Natural killer cell (primary cell): Measurements from ENCODE around the gene SLC1A4. TPM values are rescaled to one million over a fixed set of nuclear protein-coding genes. Genes with fewer than 3 reads are reported as not detected.

Experiments
- ATAC-seq, 3 donors: fragments of 150-1000 bp in 2 of 3; fragments of 200-7000 bp in 1 of 3; cut with Tn5 transposase; 1 replicate in 1 of 3; 2 replicates in 2 of 3; pipeline ENCODE4 v1.10.0; 2021; ENCODE audit warnings: mild to moderate bottlenecking in 2 of 3, moderate library complexity in 2 of 3
- DNase-seq, 2 donors: peaks; one replicate each; pipeline versions ENCODE4 v3.0.0 to v3.0.0-alpha.2; 2013 to 2021; ENCODE audit warnings: mixed read lengths in 1 of 2
- H3K27ac ChIP-seq: one replicate; pipeline ENCODE4 v1.5.1; 2013; ENCODE audit warnings: mild to moderate bottlenecking, low read length
- H3K27me3 ChIP-seq: one replicate; pipeline ENCODE4 v1.6.1; 2013; ENCODE audit warnings: low read length; ENCODE audit not compliant: control insufficient read depth, insufficient read depth
- H3K36me3 ChIP-seq: one replicate; pipeline ENCODE4 v1.6.1; 2013; ENCODE audit warnings: low read length; ENCODE audit not compliant: control insufficient read depth, insufficient read depth
- H3K4me1 ChIP-seq: one replicate; pipeline ENCODE4 v1.6.1; 2013; ENCODE audit warnings: low read length; ENCODE audit not compliant: control insufficient read depth, insufficient read depth
- H3K4me3 ChIP-seq: one replicate; pipeline ENCODE4 v1.5.1; 2013; ENCODE audit warnings: low read length
- H3K9me3 ChIP-seq: one replicate; pipeline ENCODE4 v1.6.1; 2013; ENCODE audit warnings: low read length; ENCODE audit not compliant: control insufficient read depth, insufficient read depth
- H3K27ac Mint-ChIP-seq, 2 donors: one replicate each; pipeline ENCODE4 v1.8.0; 2022; ENCODE audit warnings: mild to moderate bottlenecking in 2 of 2, mixed read lengths in 2 of 2, moderate library complexity in 1 of 2
- H3K27me3 Mint-ChIP-seq, 2 donors: one replicate each; pipeline ENCODE4 v1.8.0; 2022; ENCODE audit warnings: low read depth in 2 of 2, mixed read lengths in 2 of 2
- H3K36me3 Mint-ChIP-seq: one replicate; pipeline ENCODE4 v1.8.0; 2022; ENCODE audit warnings: mixed read lengths
- H3K4me1 Mint-ChIP-seq, 2 donors: one replicate each; pipeline ENCODE4 v1.8.0; 2022; ENCODE audit warnings: mixed read lengths in 2 of 2
- H3K4me3 Mint-ChIP-seq: one replicate; pipeline ENCODE4 v1.8.0; 2022; ENCODE audit warnings: mild to moderate bottlenecking, moderate library complexity, mixed read lengths
- H3K9me3 Mint-ChIP-seq, 2 donors: one replicate each; pipeline ENCODE4 v1.8.0; 2022; ENCODE audit warnings: mixed read lengths in 2 of 2
- WGBS: methylation state at CpG from one replicate; pipeline ENCODE4 v1.1.7; 2013; ENCODE audit warnings: missing lambda C conversion rate; ENCODE audit not compliant: insufficient coverage; 5-methylcytosine and 5-hydroxymethylcytosine counted together
- intact Hi-C: fragments of 100-400 bp; cut with micrococcal nuclease; formaldehyde crosslinking; loops from one replicate; pipeline ENCODE4 v1.14.2; 2022
- total RNA-seq, 4 donors: library from RNA; stranded (reverse); fragments of 120-200 nt in 1 of 4; gene quantifications; one replicate each; pipeline versions ENCODE4 v1.2.3 to v1.2.4, GENCODE V29; 2013 to 2022
- TF ChIP-seq, protein P1 (sequence below): fragments of 200-600 bp; IDR thresholded peaks from one replicate; pipeline ENCODE4 v1.8.0; 2022; ENCODE audit warnings: antibody characterized with exemption

The SLC1A4 gene
- total RNA-seq, 3 donors from 2014 or later (not counting 1 experiment from before 2014, with no cell fraction given), result 3.9 to 13.8 (median 5.6) TPM

GRCh38 chr2:64970495-64970894, 18.7 kb upstream of the SLC1A4 start:
- WGBS, result 88% methylated on average over 1 of the region's 2 CpGs
- intact Hi-C loops, result no loop called here
- no peaks in the 10 kb centered on the region for H3K9me3 ChIP-seq

GRCh38 chr2:64972426-64972825, 16.8 kb upstream of the SLC1A4 start:
- Mint-ChIP-seq H3K27me3 (peaks cover 0 to 1% of the 10 kb centered on the region in 2 donors), H3K4me3 (no peak overlapping the region), H3K36me3 (no peaks in the 10 kb centered on the region), H3K9me3 (no peaks in the 10 kb centered on the region), H3K27ac (no peak overlapping the region), H3K4me1 (peaks cover 5 to 7% of the 10 kb centered on the region in 2 donors)
- Histone ChIP-seq H3K4me3 (no peak overlapping the region), H3K9me3 (no peaks in the 10 kb centered on the region), H3K36me3 (no peaks in the 10 kb centered on the region), H3K27ac (no peak overlapping the region), H3K27me3 (no peaks in the 10 kb centered on the region), H3K4me1 (no peaks in the 10 kb centered on the region)
- ATAC-seq, result no peak
- TF ChIP-seq, protein P1, sequence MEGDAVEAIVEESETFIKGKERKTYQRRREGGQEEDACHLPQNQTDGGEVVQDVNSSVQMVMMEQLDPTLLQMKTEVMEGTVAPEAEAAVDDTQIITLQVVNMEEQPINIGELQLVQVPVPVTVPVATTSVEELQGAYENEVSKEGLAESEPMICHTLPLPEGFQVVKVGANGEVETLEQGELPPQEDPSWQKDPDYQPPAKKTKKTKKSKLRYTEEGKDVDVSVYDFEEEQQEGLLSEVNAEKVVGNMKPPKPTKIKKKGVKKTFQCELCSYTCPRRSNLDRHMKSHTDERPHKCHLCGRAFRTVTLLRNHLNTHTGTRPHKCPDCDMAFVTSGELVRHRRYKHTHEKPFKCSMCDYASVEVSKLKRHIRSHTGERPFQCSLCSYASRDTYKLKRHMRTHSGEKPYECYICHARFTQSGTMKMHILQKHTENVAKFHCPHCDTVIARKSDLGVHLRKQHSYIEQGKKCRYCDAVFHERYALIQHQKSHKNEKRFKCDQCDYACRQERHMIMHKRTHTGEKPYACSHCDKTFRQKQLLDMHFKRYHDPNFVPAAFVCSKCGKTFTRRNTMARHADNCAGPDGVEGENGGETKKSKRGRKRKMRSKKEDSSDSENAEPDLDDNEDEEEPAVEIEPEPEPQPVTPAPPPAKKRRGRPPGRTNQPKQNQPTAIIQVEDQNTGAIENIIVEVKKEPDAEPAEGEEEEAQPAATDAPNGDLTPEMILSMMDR, result no peak
- no peak for DNase-seq
- WGBS, result 95% methylated on average over 5 of the region's 5 CpGs
- intact Hi-C loops, result no loop called here

More at GRCh38 chr2:64970495-64970894, 18.7 kb upstream of the SLC1A4 start:
- H3K27me3 Mint-ChIP-seq, result no peaks in the 10 kb centered on the region
- no peak overlapping the region for H3K4me3 ChIP-seq
- peaks cover 5 to 7% of the 10 kb centered on the region in 2 donors for H3K4me1 Mint-ChIP-seq
- H3K27ac Mint-ChIP-seq, result no peak overlapping the region
- no peaks in the 10 kb centered on the region for H3K4me1 ChIP-seq
- H3K36me3 Mint-ChIP-seq, result no peaks in the 10 kb centered on the region
- H3K4me3 Mint-ChIP-seq, result no peak overlapping the region
- TF ChIP-seq, protein P1, result no peak
- no peaks in the 10 kb centered on the region for H3K27me3 ChIP-seq
- DNase-seq (no peak), ATAC-seq (no peak)
- no peaks in the 10 kb centered on the region for H3K36me3 ChIP-seq
- H3K27ac ChIP-seq, result no peak overlapping the region
- H3K9me3 Mint-ChIP-seq, result no peaks in the 10 kb centered on the region

GRCh38 chr2:64972876-64973275, 16.3 kb upstream of the SLC1A4 start:
- Mint-ChIP-seq H3K4me3 (no peak overlapping the region), H3K36me3 (no peaks in the 10 kb centered on the region), H3K27ac (no peak overlapping the region), H3K9me3 (no peaks in the 10 kb centered on the region), H3K4me1 (peaks cover 5 to 7% of the 10 kb centered on the region in 2 donors), H3K27me3 (peaks cover 0 to 3% of the 10 kb centered on the region in 2 donors)
- TF ChIP-seq, protein P1, result no peak
- DNase-seq (no peak), ATAC-seq (no peak)
- Histone ChIP-seq H3K4me3 (no peak overlapping the region), H3K36me3 (no peaks in the 10 kb centered on the region), H3K9me3 (no peaks in the 10 kb centered on the region), H3K4me1 (no peaks in the 10 kb centered on the region), H3K27me3 (no peaks in the 10 kb centered on the region), H3K27ac (no peak overlapping the region)
- WGBS, result 83% methylated on average over 1 of the region's 1 CpG
- intact Hi-C loops, result no loop called here

GRCh38 chr2:64975232-64975821, 13.9 kb upstream of the SLC1A4 start:
- no peak overlapping the region for H3K27ac Mint-ChIP-seq
- Histone ChIP-seq H3K36me3 (no peaks in the 10 kb centered on the region), H3K27ac (no peak overlapping the region), H3K27me3 (no peaks in the 10 kb centered on the region), H3K4me1 (no peaks in the 10 kb centered on the region), H3K4me3 (no peak overlapping the region), H3K9me3 (no peaks in the 10 kb centered on the region)
- no peak overlapping the region for H3K4me3 Mint-ChIP-seq
- no peak for DNase-seq
- TF ChIP-seq, protein P1, result no peak
- WGBS, result 90% methylated on average over 4 of the region's 4 CpGs
- H3K9me3 Mint-ChIP-seq, result no peaks in the 10 kb centered on the region
- intact Hi-C loops, result no loop called here
- no peaks in the 10 kb centered on the region for H3K4me1 Mint-ChIP-seq
- peaks cover 0 to 3% of the 10 kb centered on the region in 2 donors for H3K27me3 Mint-ChIP-seq
- ATAC-seq, result no peak
- H3K36me3 Mint-ChIP-seq, result no peaks in the 10 kb centered on the region
